Ascending aorta (tissue), 2 donors: ENCODE data around the gene APOE. TPM values are rescaled to one million over a fixed set of nuclear protein-coding genes. Genes with fewer than 3 reads are reported as not detected.
"Not testable (repeated sequence)": the region's sequence is repeated elsewhere in the genome, so short reads cannot be mapped to it uniquely, and the experiment has no call there.

Source experiments
- DNase-seq, 2 donors: peaks; one replicate each; pipeline ENCODE4 v3.0.0-alpha.2; 2019; ENCODE audit warnings: low spot score in 2 of 2
- H3K27ac ChIP-seq, 2 donors: fragments of 200-600 bp; sonication (generic); one replicate each; pipeline ENCODE4 v1.5.1; 2016 to 2017; ENCODE audit warnings: mild to moderate bottlenecking in 1 of 2
- H3K27me3 ChIP-seq: fragments of 200-600 bp; sonication (generic); one replicate; pipeline ENCODE4 v1.5.1; 2017
- H3K36me3 ChIP-seq, 2 donors: fragments of 200-600 bp; sonication (generic); one replicate each; pipeline ENCODE4 v1.5.1; 2016
- H3K4me1 ChIP-seq, 2 donors: fragments of 200-600 bp; sonication (generic); one replicate each; pipeline ENCODE4 v1.5.1; 2016 to 2017; ENCODE audit warnings: mild to moderate bottlenecking in 1 of 2
- H3K4me3 ChIP-seq, 2 donors: fragments of 200-600 bp; sonication (generic); one replicate each; pipeline ENCODE4 v1.5.1; 2016 to 2017; ENCODE audit warnings: mild to moderate bottlenecking in 1 of 2
- H3K9me3 ChIP-seq, 2 donors: fragments of 200-600 bp; sonication (generic); one replicate each; pipeline ENCODE4 v1.5.1; 2016
- CTCF ChIP-seq, 3 experiments: fragments of 200-600 bp in 2 of 3; fragments of 450-650 bp in 1 of 3; sonication (generic) in 2 of 3; IDR thresholded peaks; one replicate each; pipeline ENCODE4 v1.5.1; 2016 to 2019; ENCODE audit warnings: antibody characterized with exemption in 3 of 3, mild to moderate bottlenecking in 1 of 3, moderate library complexity in 1 of 3
- intact Hi-C: fragments of 100-400 bp; cut with DNase I; formaldehyde crosslinking; loops from one replicate; pipeline ENCODE4 v1.15.1; 2023
- total RNA-seq: library from RNA; depleted of rRNA; stranded (reverse); fragments of >200 nt; gene quantifications from one replicate; pipeline ENCODE4 v1.1.0, GENCODE V29; 2016

APOE gene
- total RNA-seq, result 436 TPM

GRCh38 chr19:44905437-44906160 lies at the start of gene APOE:
Gene APOE (plus strand): TSS chr19:44905796. CDS start chr19:44906625, 829 bp downstream.
- peak within 1 kb of the TSS; percentile 28 to 48 for H3K4me3 ChIP-seq
- TF ChIP-seq CTCF (IDR thresholded peaks at IDR 0.05), result no peak
- peaks cover 0 to 5% of the 10 kb centered on the region in 2 donors for H3K4me1 ChIP-seq
- no peak for DNase-seq
- intact Hi-C loops, result loop anchor here (10.0 kb wide), 1 partner anchor 429 kb away; no protein-coding TSS in a partner anchor
- H3K27ac ChIP-seq, result no peak within 1 kb of the TSS
- peaks cover 22 to 27% of the 10 kb centered on the region in 2 donors for H3K36me3 ChIP-seq
- H3K27me3 ChIP-seq, result peaks cover 3% of the 10 kb centered on the region
- H3K9me3 ChIP-seq, result no peaks in the 10 kb centered on the region

- DNase-seq, result no peak
These were observed 49.0 kb upstream of the APOE start for GRCh38 chr19:44856421-44857083.

DNA sequence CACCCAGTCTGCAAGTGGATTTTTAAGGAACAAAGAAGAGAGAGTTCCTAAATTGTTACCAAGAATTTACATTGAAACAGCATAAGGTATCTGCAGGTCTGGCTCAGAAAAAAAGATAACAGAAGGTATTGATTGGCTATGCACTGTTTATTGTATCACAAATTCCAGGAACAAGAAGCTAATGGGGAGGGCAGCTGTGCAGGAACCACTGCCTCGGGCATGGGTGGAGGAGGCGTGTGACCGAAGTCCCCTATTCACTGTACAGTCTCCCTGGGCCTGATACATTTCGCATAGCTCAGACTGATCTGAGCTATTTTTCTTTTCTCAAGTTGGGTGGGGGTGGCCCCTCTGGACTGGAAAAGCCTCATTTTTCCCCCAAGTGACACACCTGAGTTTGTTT lies 47.8 kb upstream of the APOE start:
- DNase-seq, result no peak
- peaks cover 3 to 22% of the 10 kb centered on the region in 2 donors for H3K36me3 ChIP-seq
- peaks cover 0 to 5% of the 10 kb centered on the region in 2 donors for H3K4me1 ChIP-seq
- no peaks in the 10 kb centered on the region for H3K27me3 ChIP-seq
- intact Hi-C loops, result no loop called here
- H3K4me3 ChIP-seq, result no peak overlapping the region
- TF ChIP-seq CTCF (IDR thresholded peaks at IDR 0.05), result no peak
- no peaks in the 10 kb centered on the region for H3K9me3 ChIP-seq
- no peak overlapping the region for H3K27ac ChIP-seq

More at GRCh38 chr19:44856421-44857083, 49.0 kb upstream of the APOE start:
- H3K36me3 ChIP-seq, result peaks cover 3 to 22% of the 10 kb centered on the region in 2 donors
- no peaks in the 10 kb centered on the region for H3K9me3 ChIP-seq
- no peaks in the 10 kb centered on the region for H3K27me3 ChIP-seq
- H3K27ac ChIP-seq, result no peak overlapping the region
- H3K4me3 ChIP-seq, result no peak overlapping the region
- TF ChIP-seq CTCF (IDR thresholded peaks at IDR 0.05), result no peak
- H3K4me1 ChIP-seq, result peaks cover 0 to 5% of the 10 kb centered on the region in 2 donors
- intact Hi-C loops, result no loop called here

- H3K27ac ChIP-seq, H3K27me3 ChIP-seq, DNase-seq, H3K9me3 ChIP-seq, H3K4me3 ChIP-seq, intact Hi-C loops, H3K4me1 ChIP-seq: not testable (repeated sequence)
- peaks cover 20 to 40% of the 10 kb centered on the region in 2 donors for H3K36me3 ChIP-seq
These were observed 44.0 kb upstream of the APOE start for GRCh38 chr19:44861576-44861975.

DNA sequence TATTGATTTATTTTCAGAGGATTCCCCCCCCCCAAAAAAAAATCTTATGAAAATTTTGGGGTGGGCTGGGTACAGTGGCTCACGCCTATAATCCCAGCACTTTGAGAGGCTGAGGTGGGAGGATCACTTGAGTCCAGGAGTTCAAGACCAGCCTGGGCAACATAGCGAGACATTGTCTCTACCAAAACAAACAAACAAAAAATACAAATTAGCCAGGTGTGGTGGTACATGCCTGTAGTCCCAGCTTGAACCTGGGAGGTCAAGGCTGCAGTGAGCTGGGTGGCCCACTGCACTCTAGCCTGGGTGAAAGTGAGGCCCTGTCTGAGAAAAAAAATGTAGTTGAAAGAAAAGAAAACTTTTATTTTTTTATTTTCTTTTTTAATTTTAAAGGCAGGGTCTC lies 41.6 kb upstream of the APOE start:
- Histone ChIP-seq H3K4me3 (no peak overlapping the region), H3K36me3 (peaks cover 23 to 53% of the 10 kb centered on the region in 2 donors), H3K27me3 (no peaks in the 10 kb centered on the region), H3K4me1 (no peaks in the 10 kb centered on the region), H3K9me3 (no peaks in the 10 kb centered on the region), H3K27ac (no peak overlapping the region)
- intact Hi-C loops, result no loop called here
- TF ChIP-seq CTCF (IDR thresholded peaks at IDR 0.05), result no peak
- DNase-seq, result no peak

GRCh38 chr19:44865196-44865767 lies 40.3 kb upstream of the APOE start:
- H3K4me1 ChIP-seq, result no peaks in the 10 kb centered on the region
- no peaks in the 10 kb centered on the region for H3K9me3 ChIP-seq
- no peak overlapping the region for H3K27ac ChIP-seq
- no peak for DNase-seq
- H3K27me3 ChIP-seq, result no peaks in the 10 kb centered on the region
- H3K36me3 ChIP-seq, result peaks cover 23 to 50% of the 10 kb centered on the region in 2 donors
- no peak for TF ChIP-seq CTCF (IDR thresholded peaks at IDR 0.05)
- intact Hi-C loops, result no loop called here
- no peak overlapping the region for H3K4me3 ChIP-seq
